Fibroblast of lung (primary cell): ENCODE results near the gene RGPD4. TPM values are rescaled to one million over a fixed set of nuclear protein-coding genes. Genes with fewer than 3 reads are reported as not detected.
"Not testable (repeated sequence)": the region's sequence is repeated elsewhere in the genome, so short reads cannot be mapped to it uniquely, and the experiment has no call there.

Experiments used
- DNase-seq, 2 donors: peaks; one replicate each; pipeline versions ENCODE4 v3.0.0 to v3.0.0-alpha.2; 2010; ENCODE audit warnings: low read depth in 2 of 2
- H2AFZ ChIP-seq: 2 replicates; pipeline ENCODE4 v1.5.1; 2012; ENCODE audit warnings: low read length, control low read depth, inconsistent platforms
- H3K27ac ChIP-seq: 2 replicates; pipeline ENCODE4 v1.5.1; 2011; ENCODE audit warnings: low read length, control low read depth; ENCODE audit not compliant: insufficient read depth
- H3K27me3 ChIP-seq: 2 replicates; pipeline ENCODE4 v1.5.1; 2011; ENCODE audit warnings: mild to moderate bottlenecking, low read length; ENCODE audit not compliant: control insufficient read depth, insufficient read depth
- H3K36me3 ChIP-seq: 2 replicates; pipeline ENCODE4 v1.5.1; 2011; ENCODE audit warnings: low read length; ENCODE audit not compliant: control insufficient read depth, insufficient read depth
- H3K4me1 ChIP-seq: 2 replicates; pipeline ENCODE4 v1.5.1; 2011; ENCODE audit warnings: low read length; ENCODE audit not compliant: control insufficient read depth, insufficient read depth; ENCODE audit errors: extremely low read depth
- H3K4me2 ChIP-seq: 2 replicates; pipeline ENCODE4 v1.5.1; 2011; ENCODE audit warnings: low read length, control low read depth; ENCODE audit not compliant: insufficient read depth; ENCODE audit errors: extremely low read depth
- H3K4me3 ChIP-seq, 4 experiments: fragments of 200-600 bp in 1 of 4; sonication (generic) in 1 of 4; replicated peaks in 1 of 4; 2 replicates each; pipeline ENCODE4 v1.5.1; 2011 to 2016; ENCODE audit warnings: low read length in 4 of 4, low read depth in 3 of 4, mild to moderate bottlenecking in 3 of 4, control low read depth in 2 of 4, inconsistent platforms in 1 of 4, mixed read lengths in 1 of 4; ENCODE audit not compliant: insufficient read depth in 1 of 4; ENCODE audit errors: control extremely low read depth in 1 of 4
- H3K79me2 ChIP-seq: 2 replicates; pipeline ENCODE4 v1.5.1; 2012; ENCODE audit warnings: mild to moderate bottlenecking, low read length, inconsistent platforms; ENCODE audit not compliant: control insufficient read depth, insufficient read depth
- H3K9ac ChIP-seq: 2 replicates; pipeline ENCODE4 v1.5.1; 2011; ENCODE audit warnings: mild to moderate bottlenecking, low read length, control low read depth; ENCODE audit not compliant: insufficient read depth
- H3K9me3 ChIP-seq: 2 replicates; pipeline ENCODE4 v1.5.1; 2012; ENCODE audit warnings: low read depth, low read length; ENCODE audit not compliant: control insufficient read depth, insufficient read depth
- H4K20me1 ChIP-seq: 2 replicates; pipeline ENCODE4 v1.5.1; 2011; ENCODE audit warnings: low read length; ENCODE audit not compliant: control insufficient read depth, insufficient read depth; ENCODE audit errors: extremely low read depth
- EZH2 ChIP-seq: IDR thresholded peaks from 2 replicates; pipeline ENCODE4 v1.5.1; 2012; ENCODE audit warnings: low read length, control low read depth, mild to moderate bottlenecking; ENCODE audit errors: missing control alignments
- polyA plus RNA-seq, 2 donors: library from polyadenylated mRNA; depleted of rRNA in 1 of 2; stranded (reverse) in 1 of 2; unstranded in 1 of 2; fragments of >200 nt; gene quantifications; 2 replicates each; pipeline ENCODE4 v1.2.1, GENCODE V29; 2011 to 2012; ENCODE audit warnings: missing spikeins in 1 of 2
- total RNA-seq: library from RNA; depleted of rRNA; stranded (reverse); fragments of >200 nt; gene quantifications from 2 replicates; pipeline ENCODE4 v1.2.1, GENCODE V29; 2014
- TF ChIP-seq, protein P1 (sequence below), 2 donors: IDR thresholded peaks in 1 of 2; conservative IDR thresholded peaks in 1 of 2; 1 replicate in 1 of 2; 2 replicates in 1 of 2; pipeline ENCODE4 v1.5.1; 2011 to 2012; ENCODE audit warnings: low read length in 2 of 2, control low read depth in 1 of 2, inconsistent platforms in 1 of 2, low read depth in 1 of 2, mild to moderate bottlenecking in 1 of 2

The RGPD4 gene
- total and polyA plus RNA-seq, 2 donors (not counting 1 experiment from before 2014, with no cell fraction given): under 0.01 TPM; not detected in 1

DNA sequence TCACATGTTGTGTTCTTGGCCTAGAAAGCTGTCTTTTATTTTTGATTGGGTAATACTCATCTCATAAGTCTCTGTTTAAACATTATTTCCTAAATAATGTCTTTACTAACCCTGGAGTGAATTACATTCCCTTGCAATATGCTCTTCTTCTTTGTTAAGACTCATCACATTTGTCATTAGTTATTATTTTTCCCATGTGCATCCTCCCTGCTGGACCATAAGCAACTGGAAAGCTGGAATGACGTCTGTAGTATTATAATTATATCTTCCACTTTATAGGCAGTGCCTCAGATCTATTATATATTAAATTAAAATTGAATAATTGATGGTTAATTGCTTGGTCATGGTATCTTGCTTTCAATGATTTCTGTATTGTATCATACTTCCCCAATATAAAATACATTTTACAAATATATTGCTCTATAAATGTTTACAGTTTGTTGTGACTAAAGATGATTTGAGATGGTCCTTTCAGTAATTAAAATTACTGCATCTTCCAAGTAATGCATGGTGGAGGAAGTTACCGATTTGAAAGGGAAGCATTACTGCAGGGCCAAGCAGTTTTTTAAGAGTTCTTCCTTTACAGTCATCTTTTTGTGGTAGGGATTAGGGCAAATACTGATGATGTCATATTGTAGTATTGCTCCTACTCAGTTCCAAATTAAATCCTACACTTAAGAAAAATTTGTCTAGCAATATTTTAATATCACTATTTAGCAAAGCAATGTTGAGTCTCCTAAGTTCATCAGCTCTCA is 2.1 kb upstream of the RGPD4 start:
- no peak for TF ChIP-seq EZH2
- TF ChIP-seq, protein P1, sequence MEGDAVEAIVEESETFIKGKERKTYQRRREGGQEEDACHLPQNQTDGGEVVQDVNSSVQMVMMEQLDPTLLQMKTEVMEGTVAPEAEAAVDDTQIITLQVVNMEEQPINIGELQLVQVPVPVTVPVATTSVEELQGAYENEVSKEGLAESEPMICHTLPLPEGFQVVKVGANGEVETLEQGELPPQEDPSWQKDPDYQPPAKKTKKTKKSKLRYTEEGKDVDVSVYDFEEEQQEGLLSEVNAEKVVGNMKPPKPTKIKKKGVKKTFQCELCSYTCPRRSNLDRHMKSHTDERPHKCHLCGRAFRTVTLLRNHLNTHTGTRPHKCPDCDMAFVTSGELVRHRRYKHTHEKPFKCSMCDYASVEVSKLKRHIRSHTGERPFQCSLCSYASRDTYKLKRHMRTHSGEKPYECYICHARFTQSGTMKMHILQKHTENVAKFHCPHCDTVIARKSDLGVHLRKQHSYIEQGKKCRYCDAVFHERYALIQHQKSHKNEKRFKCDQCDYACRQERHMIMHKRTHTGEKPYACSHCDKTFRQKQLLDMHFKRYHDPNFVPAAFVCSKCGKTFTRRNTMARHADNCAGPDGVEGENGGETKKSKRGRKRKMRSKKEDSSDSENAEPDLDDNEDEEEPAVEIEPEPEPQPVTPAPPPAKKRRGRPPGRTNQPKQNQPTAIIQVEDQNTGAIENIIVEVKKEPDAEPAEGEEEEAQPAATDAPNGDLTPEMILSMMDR (conservative IDR thresholded peaks at IDR 0.05 in 1 of 2, IDR thresholded peaks at IDR 0.05 in 1 of 2; ENCODE audit: low read depth in 1 of 2, low read length in 2 of 2): no peak
- Histone ChIP-seq H3K79me2 (no peaks in the 10 kb centered on the region), H3K27ac (no peak overlapping the region), H3K27me3 (no peaks in the 10 kb centered on the region), H3K4me3 (no peak overlapping the region), H3K36me3 (no peaks in the 10 kb centered on the region), H4K20me1 (no peaks in the 10 kb centered on the region), H2AFZ (no peak overlapping the region), H3K4me1 (no peaks in the 10 kb centered on the region), H3K9ac (no peak overlapping the region), H3K9me3 (no peaks in the 10 kb centered on the region), H3K4me2 (no peak overlapping the region)
- DNase-seq: no peak

DNA sequence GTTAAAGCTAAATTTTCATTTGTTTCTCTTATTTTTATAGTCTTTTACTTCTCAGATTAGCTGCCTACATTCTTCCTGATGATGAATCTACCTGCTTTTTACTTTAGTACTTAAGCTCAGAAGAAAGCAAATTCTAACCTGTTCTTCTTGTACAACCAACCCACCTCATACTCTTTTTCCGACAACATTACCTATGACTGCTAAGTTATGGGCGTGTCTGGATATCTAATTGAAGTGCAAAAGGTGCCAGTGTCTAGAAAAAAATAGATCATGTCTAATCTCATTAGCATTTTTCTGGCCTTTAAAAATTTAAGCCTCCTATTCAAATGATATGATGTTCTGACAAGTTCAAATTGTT is 1.5 kb upstream of the RGPD4 start:
- DNase-seq: no peak
- Histone ChIP-seq H3K27me3 (no peaks in the 10 kb centered on the region), H3K4me1 (no peaks in the 10 kb centered on the region), H3K9ac (no peak overlapping the region), H3K27ac (no peak overlapping the region), H3K4me2 (no peak overlapping the region), H3K36me3 (no peaks in the 10 kb centered on the region), H3K79me2 (no peaks in the 10 kb centered on the region), H3K9me3 (no peaks in the 10 kb centered on the region), H3K4me3 (no peak overlapping the region), H2AFZ (no peak overlapping the region), H4K20me1 (no peaks in the 10 kb centered on the region)
- TF ChIP-seq EZH2: no peak

DNA sequence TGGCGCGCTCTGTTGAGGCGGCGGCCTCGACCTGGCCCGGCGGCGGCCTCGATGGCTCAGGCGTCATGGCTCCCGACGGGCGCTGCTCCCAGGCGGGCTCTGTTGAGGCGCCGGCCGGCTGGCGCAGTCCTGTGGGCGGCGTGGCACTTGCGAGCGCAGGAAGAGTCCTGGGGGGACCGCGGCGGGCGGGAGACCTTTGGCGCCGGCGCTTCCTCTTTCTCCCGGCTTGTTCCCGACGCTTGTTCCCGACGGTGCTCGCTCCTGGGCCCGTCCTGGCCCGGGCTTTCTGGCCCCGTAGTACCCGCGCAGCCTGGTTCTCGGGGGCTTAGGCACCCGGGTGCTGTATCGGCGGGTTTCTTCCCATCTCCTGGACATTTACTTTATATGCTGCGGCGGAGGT is 2.8 kb downstream of the RGPD4 start:
- DNase-seq: not testable (repeated sequence)

DNA sequence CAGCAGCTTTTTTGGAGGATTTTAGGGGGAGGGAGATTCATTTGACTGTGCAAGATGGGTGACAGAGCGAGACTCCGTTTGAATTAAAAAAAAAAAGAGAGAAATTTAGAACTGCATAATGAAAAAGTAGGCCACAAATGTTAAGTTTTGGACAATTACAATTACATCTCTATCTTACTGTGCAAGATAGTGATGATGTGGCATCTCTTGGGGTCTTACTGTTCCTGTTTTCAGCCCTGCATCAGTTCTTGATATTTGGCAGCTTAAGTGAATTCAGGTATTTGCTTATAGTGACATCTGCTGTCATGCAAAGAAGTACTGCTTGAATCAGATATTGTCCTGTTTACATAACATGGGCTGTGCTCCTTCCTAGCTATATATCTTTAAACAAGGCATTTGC is 6.5 kb downstream of the RGPD4 start:
- H2AFZ ChIP-seq, H3K4me1 ChIP-seq, H3K9ac ChIP-seq, H3K4me3 ChIP-seq, H3K27ac ChIP-seq, H3K4me2 ChIP-seq, DNase-seq, H4K20me1 ChIP-seq, H3K79me2 ChIP-seq, H3K27me3 ChIP-seq, H3K9me3 ChIP-seq, H3K36me3 ChIP-seq: not testable (repeated sequence)

More for the DNA sequence above, 2.8 kb downstream of the RGPD4 start:
- H3K9me3 ChIP-seq, H3K79me2 ChIP-seq, H3K9ac ChIP-seq, H3K27ac ChIP-seq, H3K4me2 ChIP-seq, H3K4me1 ChIP-seq, H3K4me3 ChIP-seq, H4K20me1 ChIP-seq, H3K36me3 ChIP-seq, H3K27me3 ChIP-seq, H2AFZ ChIP-seq: not testable (repeated sequence)

DNA sequence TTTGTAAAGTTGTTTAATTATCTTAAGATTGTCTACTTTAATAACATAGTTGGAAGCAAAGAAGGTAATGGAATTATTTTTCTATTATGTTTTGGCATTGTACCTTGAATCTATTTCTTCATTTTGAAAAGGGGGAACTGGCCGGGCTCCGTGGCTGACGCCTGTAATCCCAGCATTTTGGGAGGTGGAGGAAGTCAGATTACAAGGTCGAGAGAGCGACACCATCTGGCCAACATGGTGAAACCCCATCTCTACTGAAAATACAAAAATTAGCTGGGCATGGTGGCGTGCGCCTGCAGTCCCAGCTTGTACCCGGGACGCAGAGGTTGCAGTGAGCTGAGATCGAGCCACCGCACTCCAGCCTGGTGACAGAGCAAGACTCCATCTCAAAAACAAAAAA is 6.9 kb downstream of the RGPD4 start:
- H3K27ac ChIP-seq, H3K27me3 ChIP-seq, H3K36me3 ChIP-seq, H2AFZ ChIP-seq, H3K79me2 ChIP-seq, H3K9me3 ChIP-seq, H3K4me3 ChIP-seq, H3K4me2 ChIP-seq, DNase-seq, H3K9ac ChIP-seq, H3K4me1 ChIP-seq, H4K20me1 ChIP-seq: not testable (repeated sequence)

DNA sequence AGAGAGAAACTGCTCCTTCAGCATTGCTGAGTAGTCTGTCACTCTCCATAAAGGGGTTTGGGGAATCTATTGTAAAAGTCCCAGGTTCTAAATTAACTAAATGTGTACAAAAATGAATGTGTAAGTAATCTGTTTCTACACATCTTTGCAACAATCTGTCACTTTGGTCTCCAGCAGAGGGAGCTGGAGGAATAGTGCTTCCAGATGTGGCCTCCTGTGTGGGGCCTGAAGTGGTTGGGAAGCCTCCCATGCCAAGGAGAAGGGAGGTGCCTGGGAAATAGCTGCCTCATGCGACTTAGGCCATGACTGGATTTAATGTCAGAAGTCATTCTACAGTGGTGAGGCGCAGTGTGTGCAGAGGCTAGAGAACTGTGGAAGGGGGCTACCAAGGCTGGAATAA is 89.4 kb downstream of the RGPD4 start:
- H3K27ac ChIP-seq, H4K20me1 ChIP-seq, H3K4me1 ChIP-seq, H2AFZ ChIP-seq, DNase-seq, H3K9ac ChIP-seq, H3K79me2 ChIP-seq, H3K9me3 ChIP-seq, H3K27me3 ChIP-seq, H3K4me3 ChIP-seq, H3K36me3 ChIP-seq, H3K4me2 ChIP-seq: not testable (repeated sequence)
